ENCODE results near the gene LARP1. TPM values are rescaled to one million over a fixed set of nuclear protein-coding genes. Genes with fewer than 3 reads are reported as not detected.

LARP1 gene
- total RNA-seq, 2 donors from 2014 or later, result 83.9 to 163 TPM

DNA sequence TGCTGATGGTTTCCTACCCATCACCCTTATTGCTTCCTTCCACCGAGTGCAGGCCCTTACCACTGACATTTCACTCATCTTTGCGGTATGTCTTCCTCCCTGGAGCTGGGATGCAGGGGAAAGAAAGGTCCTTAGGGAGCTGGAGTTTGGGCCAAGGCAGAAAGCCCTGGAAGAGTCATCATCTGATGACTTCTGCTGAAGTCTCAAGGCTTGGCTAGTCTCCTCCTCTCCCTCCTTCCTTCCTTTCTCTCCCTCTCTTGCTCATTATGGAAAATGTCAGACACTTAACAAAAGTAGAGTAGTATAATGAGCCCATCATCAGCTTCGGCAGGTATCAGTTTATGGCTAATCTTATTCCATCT, 40.0 kb downstream of the LARP1 start:
- H3K4me1 ChIP-seq (replicated peaks), result no peaks in the 10 kb centered on the region
- no peak overlapping the region for H3K27ac ChIP-seq
- H3K9me3 ChIP-seq, result no peaks in the 10 kb centered on the region
- WGBS, result 77% methylated on average over 3 of the region's 3 CpGs
- no peak overlapping the region for H3K4me3 ChIP-seq
- DNase-seq (ENCODE audit: low spot score), result no peak
- intact Hi-C loops (cut with DNase I), result no loop called here
- no peaks in the 10 kb centered on the region for H3K27me3 ChIP-seq (replicated peaks; ENCODE audit: insufficient read depth)
- peaks cover 4 to 6% of the 10 kb centered on the region in 2 donors for H3K36me3 ChIP-seq
- no peak for TF ChIP-seq POLR2AphosphoS5 (IDR thresholded peaks at IDR 0.05)
- no peak for TF ChIP-seq POLR2A (IDR thresholded peaks at IDR 0.05)
- TF ChIP-seq, protein P1, sequence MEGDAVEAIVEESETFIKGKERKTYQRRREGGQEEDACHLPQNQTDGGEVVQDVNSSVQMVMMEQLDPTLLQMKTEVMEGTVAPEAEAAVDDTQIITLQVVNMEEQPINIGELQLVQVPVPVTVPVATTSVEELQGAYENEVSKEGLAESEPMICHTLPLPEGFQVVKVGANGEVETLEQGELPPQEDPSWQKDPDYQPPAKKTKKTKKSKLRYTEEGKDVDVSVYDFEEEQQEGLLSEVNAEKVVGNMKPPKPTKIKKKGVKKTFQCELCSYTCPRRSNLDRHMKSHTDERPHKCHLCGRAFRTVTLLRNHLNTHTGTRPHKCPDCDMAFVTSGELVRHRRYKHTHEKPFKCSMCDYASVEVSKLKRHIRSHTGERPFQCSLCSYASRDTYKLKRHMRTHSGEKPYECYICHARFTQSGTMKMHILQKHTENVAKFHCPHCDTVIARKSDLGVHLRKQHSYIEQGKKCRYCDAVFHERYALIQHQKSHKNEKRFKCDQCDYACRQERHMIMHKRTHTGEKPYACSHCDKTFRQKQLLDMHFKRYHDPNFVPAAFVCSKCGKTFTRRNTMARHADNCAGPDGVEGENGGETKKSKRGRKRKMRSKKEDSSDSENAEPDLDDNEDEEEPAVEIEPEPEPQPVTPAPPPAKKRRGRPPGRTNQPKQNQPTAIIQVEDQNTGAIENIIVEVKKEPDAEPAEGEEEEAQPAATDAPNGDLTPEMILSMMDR (IDR thresholded peaks at IDR 0.05), result no peak

DNA sequence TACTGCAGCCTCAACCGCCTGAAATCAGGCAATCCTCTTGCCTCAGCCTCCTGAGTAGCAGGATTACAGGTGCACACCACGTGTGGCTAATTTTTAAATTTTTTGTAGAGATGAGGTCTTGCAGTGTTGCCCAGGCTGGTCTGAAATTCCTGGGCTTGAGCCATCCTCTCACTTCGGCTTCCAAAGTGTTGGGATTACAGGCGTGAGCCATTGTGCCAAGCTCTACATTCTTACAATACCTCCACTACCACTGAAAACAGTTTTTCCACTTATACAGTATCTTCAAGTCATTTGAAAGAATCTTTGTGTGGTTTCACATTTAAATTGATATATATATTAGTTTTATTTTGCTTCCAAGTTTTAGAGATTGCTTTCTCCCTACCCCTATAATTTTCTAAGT, 42.6 kb downstream of the LARP1 start:
- WGBS, result 61% methylated on average over 4 of the region's 4 CpGs
- Histone ChIP-seq H3K36me3 (peaks cover 6 to 30% of the 10 kb centered on the region in 2 donors), H3K4me1 (replicated peaks) (no peaks in the 10 kb centered on the region), H3K27me3 (replicated peaks; ENCODE audit: insufficient read depth) (no peaks in the 10 kb centered on the region), H3K9me3 (no peaks in the 10 kb centered on the region), H3K27ac (no peak overlapping the region), H3K4me3 (no peak overlapping the region)
- DNase-seq (ENCODE audit: low spot score), result no peak
- no peak for TF ChIP-seq POLR2A (IDR thresholded peaks at IDR 0.05)
- TF ChIP-seq, protein P1 (IDR thresholded peaks at IDR 0.05), result no peak
- intact Hi-C loops (cut with DNase I), result no loop called here

DNA sequence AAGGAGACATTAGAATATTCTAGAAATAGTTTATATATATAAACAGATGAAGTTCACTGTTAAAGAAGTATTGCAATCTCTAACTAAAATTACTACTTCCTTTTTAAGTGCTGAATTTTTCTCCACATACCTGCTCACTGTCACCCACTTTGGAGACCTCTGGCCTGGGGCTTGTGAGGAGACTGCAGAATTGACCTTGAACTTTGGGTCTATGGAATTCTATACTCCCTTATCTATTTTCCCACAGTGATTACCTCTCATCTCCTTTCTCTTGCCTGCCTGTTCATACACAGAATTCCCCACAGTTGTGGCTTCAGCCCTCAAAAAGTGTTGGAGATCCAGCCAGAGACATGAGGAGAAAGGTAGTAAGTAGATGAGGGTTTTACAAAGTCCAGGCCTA, 45.4 kb downstream of the LARP1 start:
- intact Hi-C loops (cut with DNase I), result no loop called here
- no peaks in the 10 kb centered on the region for H3K4me1 ChIP-seq (replicated peaks)
- TF ChIP-seq, protein P1 (IDR thresholded peaks at IDR 0.05), result no peak
- no peak for TF ChIP-seq POLR2A (IDR thresholded peaks at IDR 0.05)
- TF ChIP-seq POLR2AphosphoS5 (IDR thresholded peaks at IDR 0.05), result no peak
- no peak for DNase-seq (ENCODE audit: low spot score)
- H3K36me3 ChIP-seq, result peaks cover 13 to 49% of the 10 kb centered on the region in 2 donors
- no peaks in the 10 kb centered on the region for H3K27me3 ChIP-seq (replicated peaks; ENCODE audit: insufficient read depth)
- no peak overlapping the region for H3K4me3 ChIP-seq
- H3K9me3 ChIP-seq, result no peaks in the 10 kb centered on the region
- no peak overlapping the region for H3K27ac ChIP-seq

DNA sequence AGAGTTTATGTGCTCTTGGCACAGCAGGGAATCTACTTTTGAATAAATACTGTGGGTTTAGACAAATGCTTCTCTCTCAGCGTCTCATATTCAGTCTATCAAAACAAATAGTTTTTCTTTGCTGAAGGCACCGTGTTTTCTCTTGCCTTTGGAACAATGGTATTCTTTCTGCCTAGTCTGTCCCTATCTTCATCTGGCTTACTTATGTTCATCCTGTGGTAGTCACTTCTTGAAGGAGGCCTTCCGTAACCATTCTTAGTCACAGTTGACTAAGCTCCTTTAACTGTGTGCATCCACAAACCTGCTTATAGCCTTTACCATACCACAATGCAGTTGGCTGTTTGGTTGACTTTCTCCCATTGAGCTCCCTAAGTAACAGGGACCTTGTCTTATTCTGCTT, 45.9 kb downstream of the LARP1 start:
- Histone ChIP-seq H3K27ac (no peak overlapping the region), H3K9me3 (no peaks in the 10 kb centered on the region), H3K4me3 (no peak overlapping the region), H3K36me3 (peaks cover 13 to 54% of the 10 kb centered on the region in 2 donors), H3K27me3 (replicated peaks; ENCODE audit: insufficient read depth) (no peaks in the 10 kb centered on the region), H3K4me1 (replicated peaks) (no peaks in the 10 kb centered on the region)
- no peak for DNase-seq (ENCODE audit: low spot score)
- no peak for TF ChIP-seq POLR2AphosphoS5 (IDR thresholded peaks at IDR 0.05)
- TF ChIP-seq, protein P1 (IDR thresholded peaks at IDR 0.05), result no peak
- no peak for TF ChIP-seq POLR2A (IDR thresholded peaks at IDR 0.05)
- WGBS, result 74% methylated on average over 3 of the region's 3 CpGs
- intact Hi-C loops (cut with DNase I), result no loop called here

DNA sequence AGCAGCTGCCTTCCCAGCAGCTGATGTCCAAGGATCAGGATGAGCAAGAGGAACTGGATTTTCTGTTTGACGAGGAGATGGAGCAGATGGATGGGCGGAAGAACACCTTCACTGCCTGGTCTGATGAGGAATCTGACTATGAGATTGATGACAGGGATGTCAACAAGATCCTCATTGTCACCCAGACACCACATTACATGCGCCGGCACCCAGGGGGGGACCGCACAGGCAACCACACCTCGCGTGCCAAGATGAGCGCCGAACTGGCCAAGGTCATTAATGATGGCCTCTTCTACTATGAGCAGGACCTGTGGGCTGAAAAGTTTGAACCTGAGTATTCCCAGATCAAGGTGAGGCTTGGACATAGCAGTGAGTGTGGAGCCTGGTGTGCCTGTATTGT, 46.9 kb downstream of the LARP1 start:
- Histone ChIP-seq H3K9me3 (no peaks in the 10 kb centered on the region), H3K27ac (no peak overlapping the region), H3K36me3 (peaks cover 13 to 56% of the 10 kb centered on the region in 2 donors), H3K27me3 (replicated peaks; ENCODE audit: insufficient read depth) (no peaks in the 10 kb centered on the region), H3K4me1 (replicated peaks) (no peaks in the 10 kb centered on the region), H3K4me3 (no peak overlapping the region)
- TF ChIP-seq POLR2A (IDR thresholded peaks at IDR 0.05) (no peak), POLR2AphosphoS5 (IDR thresholded peaks at IDR 0.05) (no peak)
- TF ChIP-seq, protein P1 (IDR thresholded peaks at IDR 0.05), result no peak
- DNase-seq (ENCODE audit: low spot score), result no peak
- intact Hi-C loops (cut with DNase I), result no loop called here
- 94% methylated on average over 9 of the region's 9 CpGs for WGBS

All from prostate gland (tissue), 2 donors.